GM12873 (cell line): ENCODE data around the gene ABCC5.

Experiments
- TF ChIP-seq, protein P1 (sequence below): IDR thresholded peaks from 2 replicates; pipeline ENCODE4 v1.5.1; 2012; ENCODE audit warnings: low read depth, mild to moderate bottlenecking, moderate library complexity, low read length, control low read depth; ENCODE audit not compliant: insufficient read depth; ENCODE audit errors: missing control alignments

The ABCC5 gene

DNA sequence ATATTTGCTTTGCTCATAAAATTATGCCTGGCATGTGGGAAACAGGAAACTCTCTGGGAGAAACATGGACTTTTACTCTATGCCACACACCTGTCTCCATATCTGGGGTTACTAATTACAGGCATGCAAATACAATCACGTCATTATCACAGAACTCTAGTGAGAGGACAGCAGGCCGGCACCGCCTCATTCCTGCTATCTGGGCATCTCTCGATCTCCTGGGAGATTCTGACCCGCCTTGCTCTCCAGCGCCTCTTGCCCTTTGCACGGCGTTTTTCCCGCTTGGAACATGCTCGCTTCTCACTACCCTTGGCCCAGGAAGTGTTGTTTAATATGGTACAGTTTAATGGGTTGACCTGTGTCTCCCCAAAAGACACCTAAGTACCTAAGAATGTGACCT, 87.6 kb downstream of the ABCC5 start:
- TF ChIP-seq, protein P1, sequence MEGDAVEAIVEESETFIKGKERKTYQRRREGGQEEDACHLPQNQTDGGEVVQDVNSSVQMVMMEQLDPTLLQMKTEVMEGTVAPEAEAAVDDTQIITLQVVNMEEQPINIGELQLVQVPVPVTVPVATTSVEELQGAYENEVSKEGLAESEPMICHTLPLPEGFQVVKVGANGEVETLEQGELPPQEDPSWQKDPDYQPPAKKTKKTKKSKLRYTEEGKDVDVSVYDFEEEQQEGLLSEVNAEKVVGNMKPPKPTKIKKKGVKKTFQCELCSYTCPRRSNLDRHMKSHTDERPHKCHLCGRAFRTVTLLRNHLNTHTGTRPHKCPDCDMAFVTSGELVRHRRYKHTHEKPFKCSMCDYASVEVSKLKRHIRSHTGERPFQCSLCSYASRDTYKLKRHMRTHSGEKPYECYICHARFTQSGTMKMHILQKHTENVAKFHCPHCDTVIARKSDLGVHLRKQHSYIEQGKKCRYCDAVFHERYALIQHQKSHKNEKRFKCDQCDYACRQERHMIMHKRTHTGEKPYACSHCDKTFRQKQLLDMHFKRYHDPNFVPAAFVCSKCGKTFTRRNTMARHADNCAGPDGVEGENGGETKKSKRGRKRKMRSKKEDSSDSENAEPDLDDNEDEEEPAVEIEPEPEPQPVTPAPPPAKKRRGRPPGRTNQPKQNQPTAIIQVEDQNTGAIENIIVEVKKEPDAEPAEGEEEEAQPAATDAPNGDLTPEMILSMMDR, result no peak

DNA sequence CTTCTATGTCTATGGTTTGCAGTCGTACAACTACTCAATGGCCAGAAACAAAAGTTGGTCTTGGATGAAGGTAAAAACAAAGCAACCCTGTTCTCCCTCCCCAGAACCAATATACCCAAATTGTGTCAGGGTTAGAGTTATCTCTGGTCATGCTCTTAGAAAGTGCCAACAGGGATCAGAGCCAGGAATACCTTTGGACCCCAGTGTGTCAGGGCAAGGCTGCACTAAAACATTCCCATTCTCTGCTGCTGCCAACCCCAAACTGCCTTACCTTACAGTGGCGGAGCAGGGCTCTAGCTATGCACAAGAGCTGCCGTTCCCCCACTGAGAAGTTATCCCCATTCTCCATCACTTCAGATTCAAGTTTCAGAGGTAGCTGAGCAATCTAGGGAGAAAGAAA, 90.6 kb downstream of the ABCC5 start:
- TF ChIP-seq, protein P1, result no peak

DNA sequence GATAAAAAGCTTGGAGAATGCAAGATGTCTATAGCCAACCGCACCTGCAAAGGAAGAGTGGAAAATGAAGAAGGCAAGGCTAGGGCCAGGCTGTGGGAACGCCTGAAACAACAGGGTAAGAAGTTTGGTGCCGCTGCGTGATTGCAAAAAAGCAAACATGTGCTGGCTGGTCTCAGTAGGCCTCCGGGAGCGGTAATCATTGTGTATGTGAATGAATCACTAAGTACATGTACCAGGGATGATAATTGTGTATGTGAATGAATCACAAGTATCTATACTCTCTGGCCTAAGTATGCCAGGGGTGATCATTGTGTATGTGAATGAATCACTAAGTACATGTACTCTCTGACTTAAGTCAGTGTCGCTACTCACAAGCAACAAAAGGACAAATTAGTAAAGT, 92.7 kb downstream of the ABCC5 start:
- TF ChIP-seq, protein P1, result no peak

DNA sequence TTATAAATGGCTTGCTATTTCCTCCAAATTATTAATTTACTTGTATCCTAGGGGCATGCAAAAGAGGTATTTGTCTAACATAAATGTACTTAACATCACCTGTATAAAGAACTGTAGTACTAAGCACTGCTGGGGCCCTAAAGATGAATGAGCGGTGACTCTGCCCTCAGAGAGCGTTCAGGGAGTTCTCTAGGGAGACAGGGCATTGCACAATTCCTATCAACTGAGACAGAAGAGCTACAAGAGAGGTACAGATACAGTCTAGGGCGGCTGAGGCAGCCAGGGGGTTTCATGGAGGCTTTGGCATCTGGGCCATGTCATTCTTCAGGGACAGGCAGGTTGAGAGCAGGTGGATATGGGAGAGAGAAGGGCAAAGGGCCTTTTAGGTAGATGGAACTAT, 93.1 kb downstream of the ABCC5 start:
- TF ChIP-seq, protein P1, result no peak

DNA sequence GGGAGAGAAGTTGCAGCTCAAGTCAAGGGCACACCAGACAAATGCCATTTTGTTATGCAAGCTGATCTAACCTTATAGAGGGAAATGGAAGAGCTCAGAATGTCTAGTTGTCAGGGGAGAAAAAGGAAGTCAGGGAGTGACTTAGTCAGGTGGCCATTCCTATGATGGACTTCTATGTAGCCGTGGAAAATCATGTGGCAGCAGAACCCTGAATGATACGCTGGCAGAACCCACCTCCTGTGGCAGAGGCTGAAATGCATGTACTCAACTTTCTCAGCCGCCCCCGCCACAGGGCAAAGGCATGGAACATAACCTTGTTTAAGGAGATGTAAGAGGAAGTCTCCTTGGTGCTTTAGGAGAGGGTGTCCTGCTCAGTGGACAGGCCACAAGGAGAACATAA, 95.3 kb downstream of the ABCC5 start:
- TF ChIP-seq, protein P1, result no peak

DNA sequence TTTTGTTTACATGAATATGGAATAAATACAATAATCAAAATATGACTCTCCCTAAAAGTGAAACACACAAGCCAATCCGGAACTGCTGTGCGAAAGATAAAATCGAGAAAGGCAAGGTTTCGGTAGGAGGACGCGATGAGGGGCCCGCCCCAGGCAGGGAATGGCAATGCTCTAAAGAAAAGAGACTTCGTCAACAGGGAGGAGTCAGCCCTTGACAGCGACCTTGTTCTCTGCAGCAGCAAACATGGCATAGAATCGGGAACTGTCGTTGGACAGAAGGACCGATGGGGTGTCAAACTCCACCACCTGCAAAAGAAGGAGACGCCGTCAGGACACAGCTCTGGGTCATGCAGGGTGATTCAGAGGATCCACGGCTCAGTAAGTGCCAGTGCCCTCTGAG, 96.6 kb downstream of the ABCC5 start:
- TF ChIP-seq, protein P1, result no peak

DNA sequence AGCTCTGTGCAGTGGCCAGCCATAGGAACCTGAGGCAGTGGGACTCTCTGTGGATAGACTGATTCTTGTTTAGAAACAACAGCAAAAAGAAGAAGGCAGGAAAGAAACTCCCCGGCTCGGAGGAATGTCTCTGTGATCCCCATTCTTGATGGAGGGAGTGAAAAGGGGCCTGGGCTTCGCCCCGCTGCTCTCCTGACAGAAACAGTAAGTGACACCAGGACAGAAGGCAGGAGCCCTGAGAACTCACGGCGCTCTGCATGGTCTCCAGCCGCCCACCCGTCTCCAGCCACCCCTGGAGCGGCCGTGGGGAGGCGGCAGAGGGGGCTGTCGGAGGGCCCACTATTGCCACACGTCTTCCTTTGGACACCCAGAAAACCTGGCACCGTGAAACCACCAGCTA, 97.3 kb downstream of the ABCC5 start:
- TF ChIP-seq, protein P1, result no peak
